ENCODE results near the gene MEFV. TPM values are rescaled to one million over a fixed set of nuclear protein-coding genes. Genes with fewer than 3 reads are reported as not detected.

MEFV gene
- total and polyA plus RNA-seq, 10 of the 15 experiments (the other 5 are each of a cell fraction or from before 2014, with no cell fraction given), result 0.03 to 0.11 (median 0.09) TPM; not detected in 5

DNA sequence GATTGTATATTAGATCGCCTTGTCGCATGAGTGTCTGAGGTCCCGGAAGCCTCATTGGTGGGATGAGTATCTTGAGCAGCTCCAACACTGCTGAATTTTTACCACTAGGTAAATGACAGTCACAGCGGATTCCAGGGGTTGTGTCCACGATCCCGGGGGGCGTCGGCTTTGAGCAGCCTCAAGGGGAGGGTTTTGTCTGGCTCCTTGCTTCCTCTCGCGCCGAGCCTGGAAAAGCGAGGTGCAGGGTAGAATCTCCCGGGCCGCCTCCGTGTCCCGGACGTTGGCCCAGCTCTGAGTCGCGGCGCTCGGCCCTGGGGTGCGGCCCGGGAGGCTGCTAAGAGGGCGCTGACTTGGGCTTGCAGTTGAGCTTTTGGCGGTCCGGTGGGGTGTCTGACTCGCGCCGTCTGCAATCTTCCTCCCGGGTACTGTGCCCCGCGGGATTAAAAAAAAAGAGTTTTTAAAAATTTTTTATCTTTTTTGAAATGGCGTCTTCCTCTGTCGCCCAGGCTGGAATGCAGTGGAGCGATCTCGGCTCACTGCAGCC is 63.9 kb downstream of the MEFV start:
- H3K27me3 ChIP-seq (replicated peaks in 1 of 2; ENCODE audit: control insufficient read depth in 2 of 2, insufficient read depth in 2 of 2, low read length in 1 of 2), result no peaks in the 10 kb centered on the region; a peak in 1 of 4 replicates
- H2AFZ ChIP-seq (ENCODE audit: control insufficient read depth, low read depth, low read length), result no peak overlapping the region
- FAIRE-seq (no peak), ATAC-seq (no peak), DNase-seq (ENCODE audit: low read depth, low spot score) (no peak)
- BruUV-seq (replicated peaks), result no TSS peak
- H3K9ac ChIP-seq (ENCODE audit: control insufficient read depth, insufficient read depth, low read length), result no peak overlapping the region
- ChIA-PET RAD21 (ENCODE audit: unreplicated experiment) (no interaction called here), CTCF (no interaction called here), POLR2A (no interaction called here), SMC1A (ENCODE audit: uncharacterized antibody, unreplicated experiment) (no interaction called here)
- no peaks in the 10 kb centered on the region for H4K20me1 ChIP-seq (ENCODE audit: control insufficient read depth, insufficient read depth)
- in situ Hi-C loops (cut with MboI), result no loop called here
- no peak overlapping the region for H3K4me2 ChIP-seq (ENCODE audit: control insufficient read depth, insufficient read depth)
- no peak overlapping the region for H3K4me3 ChIP-seq
- no peaks in the 10 kb centered on the region for H3K79me2 ChIP-seq (ENCODE audit: control insufficient read depth, insufficient read depth, low read length)
- TF ChIP-seq, protein P1, sequence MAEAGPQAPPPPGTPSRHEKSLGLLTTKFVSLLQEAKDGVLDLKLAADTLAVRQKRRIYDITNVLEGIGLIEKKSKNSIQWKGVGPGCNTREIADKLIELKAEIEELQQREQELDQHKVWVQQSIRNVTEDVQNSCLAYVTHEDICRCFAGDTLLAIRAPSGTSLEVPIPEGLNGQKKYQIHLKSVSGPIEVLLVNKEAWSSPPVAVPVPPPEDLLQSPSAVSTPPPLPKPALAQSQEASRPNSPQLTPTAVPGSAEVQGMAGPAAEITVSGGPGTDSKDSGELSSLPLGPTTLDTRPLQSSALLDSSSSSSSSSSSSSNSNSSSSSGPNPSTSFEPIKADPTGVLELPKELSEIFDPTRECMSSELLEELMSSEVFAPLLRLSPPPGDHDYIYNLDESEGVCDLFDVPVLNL (IDR thresholded peaks at IDR 0.05; ENCODE audit: low read depth, low read length), result no peak
- TF ChIP-seq MYC (IDR thresholded peaks at IDR 0.05; ENCODE audit: insufficient read depth, insufficient read length, insufficient replicate concordance, low read length, severe bottlenecking) (no peak), JUND (IDR thresholded peaks at IDR 0.05; ENCODE audit: low read depth, low read length) (no peak), CREM (IDR thresholded peaks at IDR 0.05; ENCODE audit: low read depth) (no peak), MTA2 (IDR thresholded peaks at IDR 0.05; ENCODE audit: low read depth) (no peak), ASH2L (IDR thresholded peaks at IDR 0.05; ENCODE audit: borderline replicate concordance, low read depth) (no peak), PML (IDR thresholded peaks at IDR 0.05; ENCODE audit: low read length) (no peak)
- TF ChIP-seq, protein P2, sequence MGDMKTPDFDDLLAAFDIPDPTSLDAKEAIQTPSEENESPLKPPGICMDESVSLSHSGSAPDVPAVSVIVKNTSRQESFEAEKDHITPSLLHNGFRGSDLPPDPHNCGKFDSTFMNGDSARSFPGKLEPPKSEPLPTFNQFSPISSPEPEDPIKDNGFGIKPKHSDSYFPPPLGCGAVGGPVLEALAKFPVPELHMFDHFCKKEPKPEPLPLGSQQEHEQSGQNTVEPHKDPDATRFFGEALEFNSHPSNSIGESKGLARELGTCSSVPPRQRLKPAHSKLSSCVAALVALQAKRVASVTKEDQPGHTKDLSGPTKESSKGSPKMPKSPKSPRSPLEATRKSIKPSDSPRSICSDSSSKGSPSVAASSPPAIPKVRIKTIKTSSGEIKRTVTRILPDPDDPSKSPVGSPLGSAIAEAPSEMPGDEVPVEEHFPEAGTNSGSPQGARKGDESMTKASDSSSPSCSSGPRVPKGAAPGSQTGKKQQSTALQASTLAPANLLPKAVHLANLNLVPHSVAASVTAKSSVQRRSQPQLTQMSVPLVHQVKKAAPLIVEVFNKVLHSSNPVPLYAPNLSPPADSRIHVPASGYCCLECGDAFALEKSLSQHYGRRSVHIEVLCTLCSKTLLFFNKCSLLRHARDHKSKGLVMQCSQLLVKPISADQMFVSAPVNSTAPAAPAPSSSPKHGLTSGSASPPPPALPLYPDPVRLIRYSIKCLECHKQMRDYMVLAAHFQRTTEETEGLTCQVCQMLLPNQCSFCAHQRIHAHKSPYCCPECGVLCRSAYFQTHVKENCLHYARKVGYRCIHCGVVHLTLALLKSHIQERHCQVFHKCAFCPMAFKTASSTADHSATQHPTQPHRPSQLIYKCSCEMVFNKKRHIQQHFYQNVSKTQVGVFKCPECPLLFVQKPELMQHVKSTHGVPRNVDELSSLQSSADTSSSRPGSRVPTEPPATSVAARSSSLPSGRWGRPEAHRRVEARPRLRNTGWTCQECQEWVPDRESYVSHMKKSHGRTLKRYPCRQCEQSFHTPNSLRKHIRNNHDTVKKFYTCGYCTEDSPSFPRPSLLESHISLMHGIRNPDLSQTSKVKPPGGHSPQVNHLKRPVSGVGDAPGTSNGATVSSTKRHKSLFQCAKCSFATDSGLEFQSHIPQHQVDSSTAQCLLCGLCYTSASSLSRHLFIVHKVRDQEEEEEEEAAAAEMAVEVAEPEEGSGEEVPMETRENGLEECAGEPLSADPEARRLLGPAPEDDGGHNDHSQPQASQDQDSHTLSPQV (IDR thresholded peaks at IDR 0.05), result no peak
- TF ChIP-seq, protein P3, sequence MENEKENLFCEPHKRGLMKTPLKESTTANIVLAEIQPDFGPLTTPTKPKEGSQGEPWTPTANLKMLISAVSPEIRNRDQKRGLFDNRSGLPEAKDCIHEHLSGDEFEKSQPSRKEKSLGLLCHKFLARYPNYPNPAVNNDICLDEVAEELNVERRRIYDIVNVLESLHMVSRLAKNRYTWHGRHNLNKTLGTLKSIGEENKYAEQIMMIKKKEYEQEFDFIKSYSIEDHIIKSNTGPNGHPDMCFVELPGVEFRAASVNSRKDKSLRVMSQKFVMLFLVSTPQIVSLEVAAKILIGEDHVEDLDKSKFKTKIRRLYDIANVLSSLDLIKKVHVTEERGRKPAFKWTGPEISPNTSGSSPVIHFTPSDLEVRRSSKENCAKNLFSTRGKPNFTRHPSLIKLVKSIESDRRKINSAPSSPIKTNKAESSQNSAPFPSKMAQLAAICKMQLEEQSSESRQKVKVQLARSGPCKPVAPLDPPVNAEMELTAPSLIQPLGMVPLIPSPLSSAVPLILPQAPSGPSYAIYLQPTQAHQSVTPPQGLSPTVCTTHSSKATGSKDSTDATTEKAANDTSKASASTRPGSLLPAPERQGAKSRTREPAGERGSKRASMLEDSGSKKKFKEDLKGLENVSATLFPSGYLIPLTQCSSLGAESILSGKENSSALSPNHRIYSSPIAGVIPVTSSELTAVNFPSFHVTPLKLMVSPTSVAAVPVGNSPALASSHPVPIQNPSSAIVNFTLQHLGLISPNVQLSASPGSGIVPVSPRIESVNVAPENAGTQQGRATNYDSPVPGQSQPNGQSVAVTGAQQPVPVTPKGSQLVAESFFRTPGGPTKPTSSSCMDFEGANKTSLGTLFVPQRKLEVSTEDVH (IDR thresholded peaks at IDR 0.05; ENCODE audit: low read depth, partially characterized antibody), result no peak
- TF ChIP-seq, protein P4, sequence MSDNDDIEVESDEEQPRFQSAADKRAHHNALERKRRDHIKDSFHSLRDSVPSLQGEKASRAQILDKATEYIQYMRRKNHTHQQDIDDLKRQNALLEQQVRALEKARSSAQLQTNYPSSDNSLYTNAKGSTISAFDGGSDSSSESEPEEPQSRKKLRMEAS (IDR thresholded peaks at IDR 0.05; ENCODE audit: low read depth, low read length), result no peak
- TF ChIP-seq, protein P5, sequence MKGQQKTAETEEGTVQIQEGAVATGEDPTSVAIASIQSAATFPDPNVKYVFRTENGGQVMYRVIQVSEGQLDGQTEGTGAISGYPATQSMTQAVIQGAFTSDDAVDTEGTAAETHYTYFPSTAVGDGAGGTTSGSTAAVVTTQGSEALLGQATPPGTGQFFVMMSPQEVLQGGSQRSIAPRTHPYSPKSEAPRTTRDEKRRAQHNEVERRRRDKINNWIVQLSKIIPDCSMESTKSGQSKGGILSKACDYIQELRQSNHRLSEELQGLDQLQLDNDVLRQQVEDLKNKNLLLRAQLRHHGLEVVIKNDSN (IDR thresholded peaks at IDR 0.05; ENCODE audit: borderline replicate concordance, extremely low read length, insufficient read depth, low read depth, low read length), result no peak
- intact Hi-C loops (cut with micrococcal nuclease; ENCODE audit: unreplicated experiment), result loop anchor here (5.0 kb wide), 1 partner anchor 90 kb away; the partner anchor contains the start of gene ZNF263
- H3K36me3 ChIP-seq (ENCODE audit: control insufficient read depth in 2 of 2, insufficient read depth in 2 of 2, low read length in 1 of 2), result no peaks in the 10 kb centered on the region
- H3K4me1 ChIP-seq (ENCODE audit: control insufficient read depth, insufficient read depth, low read length), result peaks cover 17% of the 10 kb centered on the region
- no peaks in the 10 kb centered on the region; the same call in 2 of the 3 replicates for H3K9me3 ChIP-seq (replicated peaks; ENCODE audit: control insufficient read depth, insufficient read depth, low read length)
- WGBS (ENCODE audit: insufficient coverage, insufficient replicate concordance, low lambda C conversion rate, missing lambda C conversion rate), result 92% methylated on average over 35 of the region's 36 CpGs
- no peak overlapping the region for H3K27ac ChIP-seq (ENCODE audit: control insufficient read depth, insufficient read depth)
